HepG2 (cell line): Measurements from ENCODE around the gene GGACT. TPM values are rescaled to one million over a fixed set of nuclear protein-coding genes. Genes with fewer than 3 reads are reported as not detected.
A peak's percentile ranks its signal among the peaks of the same experiment; 100 is the strongest.

Experiments used
- CREM ChIP-seq, 2 experiments: sonication (generic) in 1 of 2; formaldehyde crosslinking in 1 of 2; IDR thresholded peaks; 2 replicates each; pipeline versions ENCODE4 v1.4.0 to v1.6.1; 2016 to 2020; ENCODE audit warnings: antibody characterized with exemption in 1 of 2, mild to moderate bottlenecking in 1 of 2, missing genetic modification reagents in 1 of 2
- MIXL1 ChIP-seq: IDR thresholded peaks from 2 replicates; pipeline ENCODE4 v1.6.1; 2016
- MXD4 ChIP-seq: IDR thresholded peaks from 2 replicates; pipeline ENCODE4 v1.6.1; 2016; ENCODE audit warnings: mild to moderate bottlenecking, missing biosample characterization, missing genetic modification reagents
- SOX5 ChIP-seq: IDR thresholded peaks from 2 replicates; pipeline ENCODE4 v1.6.1; 2016; ENCODE audit warnings: borderline replicate concordance
- STAG1 ChIP-seq: sonication (generic); formaldehyde crosslinking; IDR thresholded peaks from 2 replicates; pipeline ENCODE4 v1.4.0; 2020; ENCODE audit warnings: missing genetic modification reagents
- TEAD3 ChIP-seq: optimal IDR thresholded peaks from 2 replicates; pipeline ENCODE3; 2016; ENCODE audit warnings: borderline replicate concordance
- ZNF343 ChIP-seq: sonication (generic); formaldehyde crosslinking; IDR thresholded peaks from 2 replicates; pipeline ENCODE4 v1.4.0; 2020; ENCODE audit warnings: mild to moderate bottlenecking, missing genetic modification reagents
- polyA plus RNA-seq, 8 experiments: library from polyadenylated mRNA; depleted of rRNA in 3 of 8; stranded (reverse) in 7 of 8; unstranded in 1 of 8; fragments of >200 nt; fragmentation: Illumina TruSeq in 4 of 8; extraction: Trizol in 4 of 8; gene quantifications; 2 replicates each; pipeline versions ENCODE4 v1.2.1 to v1.2.3, GENCODE V29; 2011 to 2016; ENCODE audit warnings: low read depth in 4 of 8, missing spikeins in 1 of 8, mixed read lengths in 1 of 8; ENCODE audit not compliant: insufficient read depth in 1 of 8
- total RNA-seq, 5 experiments: library from RNA; depleted of rRNA; stranded (reverse); fragments of >200 nt; fragmentation: Illumina TruSeq; extraction: Trizol; gene quantifications; 2 replicates each; pipeline ENCODE4 v1.2.3, GENCODE V29; 2016; ENCODE audit warnings: low read depth in 1 of 5
- TF ChIP-seq, protein P1 (sequence below): sonication (generic); formaldehyde crosslinking; IDR thresholded peaks from 2 replicates; pipeline ENCODE4 v1.4.0; 2020; ENCODE audit warnings: low read depth, missing genetic modification reagents
- TF ChIP-seq, protein P2 (sequence below): IDR thresholded peaks from 2 replicates; pipeline ENCODE4 v1.6.1; 2012; ENCODE audit warnings: inconsistent platforms
- TF ChIP-seq, protein P3 (sequence below): sonication (generic); formaldehyde crosslinking; IDR thresholded peaks from 2 replicates; pipeline ENCODE4 v1.5.0; 2020; ENCODE audit warnings: mild to moderate bottlenecking, missing genetic modification reagents, moderate library complexity
- TF ChIP-seq, protein P4 (sequence below): sonication (generic); formaldehyde crosslinking; IDR thresholded peaks from 2 replicates; pipeline ENCODE4 v1.8.0; 2022; ENCODE audit warnings: mild to moderate bottlenecking, missing genetic modification reagents, borderline replicate concordance

GGACT gene
- total and polyA plus RNA-seq, 2 of the 13 experiments (the other 11 are each of a cell fraction or from before 2014, with no cell fraction given): 1.7 to 1.9 TPM

DNA sequence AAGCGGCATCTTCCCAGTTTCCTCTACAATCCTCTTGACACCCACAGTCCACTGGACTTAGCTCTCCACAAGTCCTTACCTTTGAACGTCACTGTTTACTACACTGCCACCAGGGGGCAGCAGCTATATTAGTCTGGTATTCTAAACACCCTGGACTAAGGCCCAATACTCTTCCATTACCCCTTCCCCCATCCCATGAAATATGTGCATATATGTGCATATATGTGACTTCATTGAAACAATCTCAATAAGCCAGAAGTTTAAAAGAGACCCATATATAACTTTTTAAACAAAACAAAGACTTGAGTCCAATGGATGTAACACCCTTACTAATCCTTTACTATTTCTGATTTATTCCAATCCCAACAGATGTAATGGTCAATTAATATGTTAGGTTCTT lies 15.5 kb downstream of the GGACT start (continued):
- TF ChIP-seq, protein P1, sequence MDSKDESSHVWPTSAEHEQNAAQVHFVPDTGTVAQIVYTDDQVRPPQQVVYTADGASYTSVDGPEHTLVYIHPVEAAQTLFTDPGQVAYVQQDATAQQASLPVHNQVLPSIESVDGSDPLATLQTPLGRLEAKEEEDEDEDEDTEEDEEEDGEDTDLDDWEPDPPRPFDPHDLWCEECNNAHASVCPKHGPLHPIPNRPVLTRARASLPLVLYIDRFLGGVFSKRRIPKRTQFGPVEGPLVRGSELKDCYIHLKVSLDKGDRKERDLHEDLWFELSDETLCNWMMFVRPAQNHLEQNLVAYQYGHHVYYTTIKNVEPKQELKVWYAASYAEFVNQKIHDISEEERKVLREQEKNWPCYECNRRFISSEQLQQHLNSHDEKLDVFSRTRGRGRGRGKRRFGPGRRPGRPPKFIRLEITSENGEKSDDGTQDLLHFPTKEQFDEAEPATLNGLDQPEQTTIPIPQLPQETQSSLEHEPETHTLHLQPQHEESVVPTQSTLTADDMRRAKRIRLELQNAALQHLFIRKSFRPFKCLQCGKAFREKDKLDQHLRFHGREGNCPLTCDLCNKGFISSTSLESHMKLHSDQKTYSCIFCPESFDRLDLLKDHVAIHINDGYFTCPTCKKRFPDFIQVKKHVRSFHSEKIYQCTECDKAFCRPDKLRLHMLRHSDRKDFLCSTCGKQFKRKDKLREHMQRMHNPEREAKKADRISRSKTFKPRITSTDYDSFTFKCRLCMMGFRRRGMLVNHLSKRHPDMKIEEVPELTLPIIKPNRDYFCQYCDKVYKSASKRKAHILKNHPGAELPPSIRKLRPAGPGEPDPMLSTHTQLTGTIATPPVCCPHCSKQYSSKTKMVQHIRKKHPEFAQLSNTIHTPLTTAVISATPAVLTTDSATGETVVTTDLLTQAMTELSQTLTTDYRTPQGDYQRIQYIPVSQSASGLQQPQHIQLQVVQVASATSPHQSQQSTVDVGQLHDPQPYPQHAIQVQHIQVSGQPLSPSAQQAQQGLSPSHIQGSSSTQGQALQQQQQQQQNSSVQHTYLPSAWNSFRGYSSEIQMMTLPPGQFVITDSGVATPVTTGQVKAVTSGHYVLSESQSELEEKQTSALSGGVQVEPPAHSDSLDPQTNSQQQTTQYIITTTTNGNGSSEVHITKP (CRISPR knock-in tag): no peak
- TF ChIP-seq, protein P2, sequence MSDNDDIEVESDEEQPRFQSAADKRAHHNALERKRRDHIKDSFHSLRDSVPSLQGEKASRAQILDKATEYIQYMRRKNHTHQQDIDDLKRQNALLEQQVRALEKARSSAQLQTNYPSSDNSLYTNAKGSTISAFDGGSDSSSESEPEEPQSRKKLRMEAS: no peak
- TF ChIP-seq STAG1 (peak; percentile 75), CREM (IDR thresholded peaks at IDR 0.05) (peak; percentile 37; the same call in 1 of the 2 replicates), CREM (CRISPR knock-in tag; IDR thresholded peaks at IDR 0.05) (no peak), TEAD3 (CRISPR knock-in tag) (peak; percentile 19), SOX5 (CRISPR knock-in tag) (0 out of 2 replicates have a peak, but pooled peaks have one; percentile 11), MXD4 (CRISPR knock-in tag) (0 out of 2 replicates have a peak, but pooled peaks have one; percentile 43), ZNF343 (no peak), MIXL1 (CRISPR knock-in tag) (peak; percentile 60; the same call in 1 of the 2 replicates)
- TF ChIP-seq, protein P3, sequence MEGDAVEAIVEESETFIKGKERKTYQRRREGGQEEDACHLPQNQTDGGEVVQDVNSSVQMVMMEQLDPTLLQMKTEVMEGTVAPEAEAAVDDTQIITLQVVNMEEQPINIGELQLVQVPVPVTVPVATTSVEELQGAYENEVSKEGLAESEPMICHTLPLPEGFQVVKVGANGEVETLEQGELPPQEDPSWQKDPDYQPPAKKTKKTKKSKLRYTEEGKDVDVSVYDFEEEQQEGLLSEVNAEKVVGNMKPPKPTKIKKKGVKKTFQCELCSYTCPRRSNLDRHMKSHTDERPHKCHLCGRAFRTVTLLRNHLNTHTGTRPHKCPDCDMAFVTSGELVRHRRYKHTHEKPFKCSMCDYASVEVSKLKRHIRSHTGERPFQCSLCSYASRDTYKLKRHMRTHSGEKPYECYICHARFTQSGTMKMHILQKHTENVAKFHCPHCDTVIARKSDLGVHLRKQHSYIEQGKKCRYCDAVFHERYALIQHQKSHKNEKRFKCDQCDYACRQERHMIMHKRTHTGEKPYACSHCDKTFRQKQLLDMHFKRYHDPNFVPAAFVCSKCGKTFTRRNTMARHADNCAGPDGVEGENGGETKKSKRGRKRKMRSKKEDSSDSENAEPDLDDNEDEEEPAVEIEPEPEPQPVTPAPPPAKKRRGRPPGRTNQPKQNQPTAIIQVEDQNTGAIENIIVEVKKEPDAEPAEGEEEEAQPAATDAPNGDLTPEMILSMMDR: peak; percentile 82
- TF ChIP-seq, protein P4, sequence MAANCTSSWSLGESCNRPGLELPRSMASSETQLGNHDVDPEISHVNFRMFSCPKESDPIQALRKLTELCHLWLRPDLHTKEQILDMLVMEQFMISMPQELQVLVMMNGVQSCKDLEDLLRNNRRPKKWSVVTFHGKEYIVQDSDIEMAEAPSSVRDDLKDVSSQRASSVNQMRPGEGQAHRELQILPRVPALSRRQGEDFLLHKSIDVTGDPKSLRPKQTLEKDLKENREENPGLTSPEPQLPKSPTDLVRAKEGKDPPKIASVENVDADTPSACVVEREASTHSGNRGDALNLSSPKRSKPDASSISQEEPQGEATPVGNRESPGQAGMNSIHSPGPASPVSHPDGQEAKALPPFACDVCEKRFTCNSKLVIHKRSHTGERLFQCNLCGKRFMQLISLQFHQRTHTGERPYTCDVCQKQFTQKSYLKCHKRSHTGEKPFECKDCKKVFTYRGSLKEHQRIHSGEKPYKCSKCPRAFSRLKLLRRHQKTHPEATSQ: no peak
